Small intestine (tissue), 7 donors: ENCODE data around the gene CHD1L. TPM values are rescaled to one million over a fixed set of nuclear protein-coding genes. Genes with fewer than 3 reads are reported as not detected.
"Not testable (repeated sequence)": the region's sequence is repeated elsewhere in the genome, so short reads cannot be mapped to it uniquely, and the experiment has no call there.

ENCODE experiments used
- DNase-seq, 2 donors: peaks; one replicate each; pipeline versions ENCODE4 v3.0.0 to v3.0.0-alpha.2; 2013
- FAIRE-seq: peaks from 2 replicates; lab custom pipeline; 2012; peaks lifted over from hg19 to GRCh38; lab: Jason Lieb, UNC
- H3K27ac ChIP-seq, 3 donors: one replicate each; pipeline ENCODE4 v1.5.1; 2013; ENCODE audit warnings: low read length in 2 of 3, mild to moderate bottlenecking in 2 of 3, control low read depth in 1 of 3, inconsistent platforms in 1 of 3, low read depth in 1 of 3, moderate library complexity in 1 of 3
- H3K27me3 ChIP-seq, 3 donors: one replicate each; pipeline ENCODE4 v1.6.1; 2013; ENCODE audit warnings: low read length in 3 of 3, inconsistent platforms in 1 of 3; ENCODE audit not compliant: control insufficient read depth in 3 of 3, insufficient read depth in 3 of 3
- H3K36me3 ChIP-seq, 3 donors: one replicate each; pipeline ENCODE4 v1.6.1; 2013; ENCODE audit warnings: low read length in 3 of 3, inconsistent platforms in 1 of 3, low read depth in 1 of 3, mild to moderate bottlenecking in 1 of 3, moderate library complexity in 1 of 3; ENCODE audit not compliant: control insufficient read depth in 3 of 3, insufficient read depth in 2 of 3
- H3K4me1 ChIP-seq, 3 donors: one replicate each; pipeline ENCODE4 v1.6.1; 2013; ENCODE audit warnings: low read length in 2 of 3, inconsistent platforms in 1 of 3, low read depth in 1 of 3, mild to moderate bottlenecking in 1 of 3, moderate library complexity in 1 of 3; ENCODE audit not compliant: control insufficient read depth in 3 of 3, insufficient read depth in 2 of 3
- H3K4me3 ChIP-seq, 3 donors: one replicate each; pipeline ENCODE4 v1.5.1; 2013; ENCODE audit warnings: low read length in 3 of 3, control low read depth in 1 of 3, inconsistent platforms in 1 of 3, low read depth in 1 of 3, mild to moderate bottlenecking in 1 of 3, moderate library complexity in 1 of 3
- H3K9me3 ChIP-seq, 2 donors: one replicate each; pipeline ENCODE4 v1.6.1; 2013; ENCODE audit warnings: low read depth in 1 of 2, low read length in 1 of 2; ENCODE audit not compliant: control insufficient read depth in 2 of 2, insufficient read depth in 1 of 2
- WGBS, 3 donors: extraction: QIAGEN DNeasy Blood & Tissue Kit; methylation state at CpG; one replicate each; pipeline ENCODE4 v1.1.7; 2013; 5-methylcytosine and 5-hydroxymethylcytosine counted together
- polyA plus RNA-seq, 4 donors: library from polyadenylated mRNA; stranded (reverse) in 3 of 4; unstranded in 1 of 4; fragments of 200-250 nt in 3 of 4; fragments of 120-200 nt in 1 of 4; gene quantifications; one replicate each; pipeline versions ENCODE4 v1.2.1 to v1.2.3, GENCODE V29; 2013
- donor health status: healthy with polysubstance abuse.
- donor health status: control.
- donor health status: control.
- donor health status: Bipolar disorder and iron deficiency.
- donor health status: healthy.

CHD1L gene
- polyA plus RNA-seq, 4 donors = 20.6 to 71.3 (median 33.2) TPM

- no peaks in the 10 kb centered on the region for H3K27me3 ChIP-seq
- H3K9me3 ChIP-seq = peaks cover 0 to 15% of the 10 kb centered on the region in 2 donors
- no peak for FAIRE-seq
- H3K27ac ChIP-seq = peak overlapping the region; percentile 49 to 92 (median 73)
- no peaks in the 10 kb centered on the region for H3K36me3 ChIP-seq
- peaks cover 6 to 43% (median 9%) of the 10 kb centered on the region in 3 donors for H3K4me1 ChIP-seq
- peak; percentile 46 to 83 for DNase-seq
- no peak overlapping the region for H3K4me3 ChIP-seq
- 5 to 44% (median 22%) methylated on average over 3 of the region's 3 CpGs for WGBS, 3 donors
These were observed 5.3 kb upstream of the CHD1L start for GRCh38 chr1:147236959-147237791.

GRCh38 chr1:147238053-147238902, 4.2 kb upstream of the CHD1L start:
- no peaks in the 10 kb centered on the region for H3K36me3 ChIP-seq
- H3K27ac ChIP-seq = peak overlapping the region; percentile 49 to 73 (median 58)
- H3K4me3 ChIP-seq = no peak overlapping the region
- peak; percentile 63 to 94 for DNase-seq
- WGBS, 3 donors = 16 to 42% (median 21%) methylated on average over 3 of the region's 3 CpGs
- H3K4me1 ChIP-seq = peaks cover 6 to 43% (median 9%) of the 10 kb centered on the region in 3 donors
- peak; percentile 59 for FAIRE-seq
- peaks cover 0 to 12% of the 10 kb centered on the region in 2 donors for H3K9me3 ChIP-seq
- H3K27me3 ChIP-seq = no peaks in the 10 kb centered on the region

GRCh38 chr1:147238925-147239820, 3.3 kb upstream of the CHD1L start:
- WGBS, 3 donors = 19 to 56% (median 28%) methylated on average over 11 of the region's 11 CpGs
- no peak overlapping the region for H3K4me3 ChIP-seq
- FAIRE-seq = no peak
- no peak for DNase-seq
- peaks cover 9 to 41% (median 10%) of the 10 kb centered on the region in 3 donors for H3K4me1 ChIP-seq
- no peaks in the 10 kb centered on the region for H3K27me3 ChIP-seq
- peaks cover 0 to 12% of the 10 kb centered on the region in 2 donors for H3K9me3 ChIP-seq
- peak overlapping the region in 2 of 3 donors; percentile 49 to 72 for H3K27ac ChIP-seq
- H3K36me3 ChIP-seq = no peaks in the 10 kb centered on the region

- not testable (repeated sequence) for H3K27ac ChIP-seq, DNase-seq, H3K36me3 ChIP-seq, H3K4me3 ChIP-seq, FAIRE-seq, H3K27me3 ChIP-seq
- WGBS, 3 donors = 82 to 90% (median 88%) methylated on average over 5 of the region's 5 CpGs
- H3K9me3 ChIP-seq = peaks cover 0 to 12% of the 10 kb centered on the region in 2 donors
- H3K4me1 ChIP-seq = peaks cover 9 to 34% (median 10%) of the 10 kb centered on the region in 3 donors
These were observed 2.3 kb upstream of the CHD1L start for GRCh38 chr1:147240131-147240721.

GRCh38 chr1:147241934-147242448, 493 bp upstream of the CHD1L start:
- Histone ChIP-seq H3K27me3 (no peaks in the 10 kb centered on the region), H3K4me1 (peaks cover 5 to 27% (median 8%) of the 10 kb centered on the region in 3 donors), H3K27ac (peak overlapping the region; percentile 48 to 80 (median 70)), H3K9me3 (no peaks in the 10 kb centered on the region), H3K36me3 (peaks cover 0 to 3% (median 0%) of the 10 kb centered on the region in 3 donors), H3K4me3 (peak overlapping the region in 2 of 3 donors; percentile 4 to 5)
- FAIRE-seq (no peak), DNase-seq (no peak)
- WGBS, 3 donors = 14 to 24% (median 15%) methylated on average over 9 of the region's 9 CpGs

- peaks cover 0 to 3% (median 0%) of the 10 kb centered on the region in 3 donors for H3K36me3 ChIP-seq
- H3K27me3 ChIP-seq = no peaks in the 10 kb centered on the region
- H3K4me3 ChIP-seq = peak overlapping the region; percentile 75 to 100 (median 90)
- no peaks in the 10 kb centered on the region for H3K9me3 ChIP-seq
- H3K4me1 ChIP-seq = peaks cover 7 to 15% (median 10%) of the 10 kb centered on the region in 3 donors
- no peak for FAIRE-seq
- peak in 1 of 2 donors; percentile 29 for DNase-seq
- peak overlapping the region; percentile 0 to 94 (median 87) for H3K27ac ChIP-seq
- WGBS, 3 donors = 0% methylated on average over 30 of the region's 30 CpGs
These were observed 773 bp downstream of the CHD1L start for GRCh38 chr1:147243228-147243685.

GRCh38 chr1:147243841-147244240, 1.4 kb downstream of the CHD1L start:
- WGBS, 3 donors = 1 to 8% (median 1%) methylated on average over 4 of the region's 4 CpGs
- peak overlapping the region in 2 of 3 donors; percentile 75 to 100 for H3K4me3 ChIP-seq
- no peaks in the 10 kb centered on the region for H3K27me3 ChIP-seq
- FAIRE-seq = no peak
- peaks cover 0 to 3% (median 0%) of the 10 kb centered on the region in 3 donors for H3K36me3 ChIP-seq
- peak overlapping the region in 1 of 3 donors; percentile 9 for H3K27ac ChIP-seq
- H3K4me1 ChIP-seq = peaks cover 7 to 10% (median 8%) of the 10 kb centered on the region in 3 donors
- H3K9me3 ChIP-seq = no peaks in the 10 kb centered on the region
- DNase-seq = no peak
